ENCODE data around the gene MTMR10.

MTMR10 gene

GRCh38 chr15:31013863-31014607 is 22.6 kb upstream of the MTMR10 start:
- DNase-seq, result no peak

DNA sequence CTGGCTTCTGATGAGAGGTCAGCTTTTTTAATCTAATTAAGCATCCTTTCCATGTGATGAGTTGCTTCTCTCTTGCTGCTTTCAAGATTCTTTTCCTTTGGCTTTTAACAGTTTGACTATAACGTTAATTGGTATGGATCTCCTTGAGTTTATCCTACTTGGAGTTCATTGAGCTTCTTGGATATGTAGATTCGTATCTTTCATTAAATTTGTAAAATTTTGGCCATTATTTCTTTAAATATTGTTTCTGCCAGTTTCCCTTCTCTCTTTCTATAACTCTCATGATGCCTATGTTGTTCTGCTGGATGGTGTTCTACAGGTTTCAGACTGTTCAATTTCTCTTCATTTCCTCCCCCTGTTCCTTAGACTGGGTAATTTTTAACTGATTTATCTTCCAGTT is 21.0 kb upstream of the MTMR10 start:
- no peak for DNase-seq

- no peak for DNase-seq
Measured at GRCh38 chr15:31010036-31010435, 18.6 kb upstream of the MTMR10 start.

GRCh38 chr15:31005660-31006059 is 14.2 kb upstream of the MTMR10 start:
- no peak for DNase-seq

- no peak for DNase-seq
Measured at GRCh38 chr15:31004220-31004733, 12.8 kb upstream of the MTMR10 start.

DNA sequence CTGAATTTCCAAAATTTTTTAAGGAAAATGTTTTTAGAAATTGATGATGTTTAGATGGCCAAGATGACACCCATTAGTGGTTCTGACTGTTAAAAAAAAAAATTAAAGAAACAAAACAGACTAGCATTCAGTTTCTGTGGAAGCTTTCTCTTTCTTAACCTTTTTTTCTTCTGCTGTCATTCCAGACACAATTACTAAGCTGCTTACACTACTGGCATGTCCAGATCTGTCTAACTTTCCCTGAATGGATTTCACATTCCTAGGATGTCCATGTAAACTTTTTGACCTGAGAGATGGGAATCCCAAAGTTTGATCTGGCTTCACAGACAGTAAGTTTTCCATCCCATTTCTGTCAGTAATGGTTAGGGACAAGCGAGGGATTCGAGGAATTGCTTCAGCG is 10.3 kb upstream of the MTMR10 start:
- DNase-seq, result no peak

DNA sequence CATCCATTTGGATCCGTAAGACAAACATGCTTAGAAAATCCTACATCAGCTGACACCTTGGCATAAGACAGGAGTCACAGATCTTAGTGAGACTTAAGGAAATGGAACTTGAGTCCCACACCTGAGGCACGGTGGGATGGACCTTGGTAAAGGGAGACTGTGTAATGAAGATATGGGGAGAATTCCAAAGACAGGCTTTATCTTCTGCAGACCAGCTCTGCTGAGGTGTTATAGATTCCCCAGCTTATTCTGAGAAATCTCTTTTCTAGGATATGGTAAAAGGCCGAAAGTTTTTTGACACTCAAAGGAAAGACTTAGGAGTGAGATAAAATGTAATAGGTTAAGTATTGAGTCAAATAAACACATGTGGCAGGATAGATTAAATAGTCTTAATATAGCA is 8.3 kb upstream of the MTMR10 start:
- no peak for DNase-seq

- DNase-seq, result no peak
Measured at GRCh38 chr15:30997270-30997669, 5.8 kb upstream of the MTMR10 start.

DNA sequence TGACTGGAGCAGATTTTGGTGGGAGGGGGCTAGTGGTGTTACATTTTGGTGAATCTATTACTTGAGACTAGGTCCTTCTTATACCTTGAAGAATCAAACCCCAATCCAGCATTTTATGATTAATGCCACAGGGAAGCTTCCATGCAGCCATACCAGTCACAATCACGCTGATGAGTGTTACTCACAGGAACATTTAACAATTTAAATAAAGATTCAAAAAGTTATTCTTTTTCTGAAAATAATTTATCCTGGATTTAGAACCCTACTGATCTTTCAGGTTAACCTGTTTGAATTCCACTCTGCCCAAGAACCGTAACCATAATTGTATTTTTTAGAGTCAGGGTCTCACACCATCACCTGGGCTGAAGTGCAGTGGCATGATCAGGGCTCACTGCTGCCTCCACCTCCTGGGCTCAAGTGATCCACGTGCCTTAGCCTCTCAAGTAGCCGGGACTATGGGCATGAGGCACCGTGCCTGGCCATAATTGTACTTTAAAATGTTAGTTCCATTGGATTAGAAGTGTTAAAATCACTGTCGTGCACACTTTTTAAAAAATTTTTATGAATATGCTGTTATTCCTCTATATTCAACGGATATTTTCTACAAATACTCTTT is 929 bp upstream of the MTMR10 start:
- DNase-seq, result no peak

- no peak for DNase-seq
Measured at GRCh38 chr15:30990446-30991254, 778 bp downstream of the MTMR10 start.

DNA sequence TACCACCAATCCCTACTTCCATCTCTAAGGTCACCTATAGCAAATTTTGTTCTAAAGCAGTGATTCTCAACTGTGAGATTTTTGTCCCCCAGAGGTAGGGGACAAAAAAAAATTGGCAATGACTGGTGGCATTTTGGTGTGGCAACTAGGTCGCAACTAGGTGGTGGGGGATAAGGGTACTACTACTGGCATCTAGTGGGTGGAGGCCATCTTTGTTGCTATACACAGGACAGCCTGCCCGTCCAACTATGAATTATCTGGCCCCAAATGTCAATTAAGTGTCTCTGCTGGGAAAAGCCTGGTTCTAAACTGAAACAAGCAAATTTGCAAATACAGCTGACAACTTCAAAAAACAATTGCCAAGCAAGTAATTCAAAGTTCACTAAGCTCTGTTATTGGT is 1.4 kb downstream of the MTMR10 start:
- DNase-seq, result no peak

DNA sequence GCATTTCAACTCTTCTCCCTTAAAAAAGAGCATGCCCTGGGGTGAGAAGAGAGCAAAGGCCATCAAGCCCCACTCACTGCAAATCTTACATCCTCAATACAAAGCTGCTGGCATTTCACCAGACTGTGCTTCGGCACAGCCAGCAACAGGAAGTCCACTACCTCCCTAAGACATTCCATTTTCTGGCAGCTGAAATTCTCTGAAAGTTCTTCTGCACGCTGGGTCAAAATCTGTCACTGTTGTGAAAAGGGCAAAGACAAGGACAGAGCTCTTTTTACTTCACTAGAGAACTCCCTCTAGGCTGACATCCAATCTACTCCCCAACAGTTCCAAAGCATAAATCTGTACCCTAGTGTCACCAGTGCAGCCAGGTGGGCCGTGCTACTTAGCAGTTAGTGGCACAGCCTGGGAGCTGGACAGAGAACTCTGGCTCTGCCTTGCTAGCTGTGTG is 6.3 kb downstream of the MTMR10 start:
- DNase-seq, result no peak

- DNase-seq, result no peak
Measured at GRCh38 chr15:30984542-30984941, 6.9 kb downstream of the MTMR10 start.

GRCh38 chr15:30984118-30984517 is 7.3 kb downstream of the MTMR10 start:
- DNase-seq, result no peak

- no peak for DNase-seq
Measured at GRCh38 chr15:30979457-30979856, 12.0 kb downstream of the MTMR10 start.

DNA sequence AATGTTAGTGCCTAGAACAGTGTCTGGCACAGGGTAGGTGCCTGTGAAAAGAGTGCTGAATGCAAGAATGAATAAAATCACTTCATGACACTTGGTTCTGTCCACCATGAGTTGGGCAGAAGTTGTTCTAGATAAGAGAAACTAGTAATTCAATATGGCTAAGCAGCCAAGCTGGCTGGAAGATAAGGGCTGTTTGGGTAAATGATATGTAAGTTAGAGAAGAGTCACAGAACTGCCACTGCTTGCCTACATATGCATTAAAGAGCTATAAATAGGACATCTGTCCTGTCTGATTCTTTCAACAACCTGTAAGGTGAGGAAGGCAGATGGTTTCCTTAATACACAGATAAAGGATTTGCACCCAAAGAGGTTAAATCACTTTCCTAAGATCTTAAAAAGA is 13.1 kb downstream of the MTMR10 start:
- DNase-seq, result no peak

DNA sequence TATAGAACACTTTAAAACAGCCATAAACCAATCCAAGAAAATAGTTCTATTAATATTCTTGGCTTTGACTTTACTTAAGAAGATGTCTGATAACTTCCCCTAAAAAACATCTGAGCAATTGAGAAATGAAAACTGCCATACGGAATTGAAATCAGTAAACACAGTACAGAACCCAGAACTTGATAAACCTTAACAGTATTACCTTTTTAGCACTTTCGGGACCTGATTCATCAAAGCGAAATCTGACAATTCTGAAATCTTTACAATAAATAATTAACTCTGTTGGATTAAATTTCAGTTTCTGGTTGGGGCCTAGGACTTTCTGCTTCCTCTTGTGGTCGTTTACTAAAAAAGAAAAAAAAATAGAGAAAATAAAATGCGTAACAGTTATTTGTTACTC is 17.3 kb downstream of the MTMR10 start:
- no peak for DNase-seq

GRCh38 chr15:30973379-30973778 is 18.0 kb downstream of the MTMR10 start:
- no peak for DNase-seq

- DNase-seq, result no peak
Measured at GRCh38 chr15:30969724-30970123, 21.7 kb downstream of the MTMR10 start.

GRCh38 chr15:30963681-30964080 is 27.7 kb downstream of the MTMR10 start:
- no peak for DNase-seq

GRCh38 chr15:30962659-30963058 is 28.8 kb downstream of the MTMR10 start:
- peak; percentile 37 for DNase-seq

- peak; percentile 95 for DNase-seq
Measured at GRCh38 chr15:30962079-30962478, 29.3 kb downstream of the MTMR10 start.

DNA sequence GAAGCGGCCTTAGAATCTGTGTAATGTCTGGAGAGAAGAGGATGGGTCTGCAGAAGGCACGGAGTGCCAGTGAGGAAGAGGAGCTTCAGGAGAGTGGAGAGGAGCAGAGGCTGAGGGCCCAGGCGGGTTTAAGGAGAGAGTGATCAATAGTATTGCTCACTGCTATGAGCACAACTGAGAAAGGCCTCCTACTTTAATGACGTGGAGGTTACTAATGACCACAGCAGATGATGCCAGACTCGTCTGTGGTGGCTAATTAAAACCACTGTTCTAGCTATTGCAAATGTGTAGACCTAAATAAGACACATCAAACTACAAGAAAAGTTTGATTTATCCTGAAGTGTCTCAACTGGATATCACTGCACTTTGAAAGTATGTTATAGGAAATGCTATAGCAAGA is 33.2 kb downstream of the MTMR10 start:
- no peak for DNase-seq
